GM21723 (cell line): ENCODE measurements around the gene OR2B2.

Experiments used
- ATAC-seq: cut with Tn5 transposase; IDR thresholded peaks from one replicate; pipeline ENCODE4 v1.9.1; 2021; ENCODE audit warnings: mild to moderate bottlenecking, moderate library complexity; ENCODE audit not compliant: unreplicated experiment

Gene OR2B2

DNA sequence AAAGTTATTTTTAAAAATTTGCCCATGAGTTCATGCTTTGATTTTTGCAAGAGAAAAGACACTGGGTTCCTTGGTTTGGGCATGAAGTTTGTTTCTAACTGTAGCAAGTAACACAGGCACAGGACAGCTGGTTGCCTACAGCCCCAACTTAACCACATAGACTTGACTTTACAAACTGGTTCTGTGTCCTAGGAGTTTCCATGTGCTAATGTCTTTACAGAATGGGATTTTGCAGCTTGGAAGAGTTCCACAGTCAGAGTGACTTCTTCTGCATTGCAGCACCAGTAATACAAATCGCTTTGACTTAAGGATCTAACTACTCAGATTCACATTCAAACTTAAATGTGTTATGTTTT, 44.3 kb downstream of the OR2B2 start:
- no peak for ATAC-seq

DNA sequence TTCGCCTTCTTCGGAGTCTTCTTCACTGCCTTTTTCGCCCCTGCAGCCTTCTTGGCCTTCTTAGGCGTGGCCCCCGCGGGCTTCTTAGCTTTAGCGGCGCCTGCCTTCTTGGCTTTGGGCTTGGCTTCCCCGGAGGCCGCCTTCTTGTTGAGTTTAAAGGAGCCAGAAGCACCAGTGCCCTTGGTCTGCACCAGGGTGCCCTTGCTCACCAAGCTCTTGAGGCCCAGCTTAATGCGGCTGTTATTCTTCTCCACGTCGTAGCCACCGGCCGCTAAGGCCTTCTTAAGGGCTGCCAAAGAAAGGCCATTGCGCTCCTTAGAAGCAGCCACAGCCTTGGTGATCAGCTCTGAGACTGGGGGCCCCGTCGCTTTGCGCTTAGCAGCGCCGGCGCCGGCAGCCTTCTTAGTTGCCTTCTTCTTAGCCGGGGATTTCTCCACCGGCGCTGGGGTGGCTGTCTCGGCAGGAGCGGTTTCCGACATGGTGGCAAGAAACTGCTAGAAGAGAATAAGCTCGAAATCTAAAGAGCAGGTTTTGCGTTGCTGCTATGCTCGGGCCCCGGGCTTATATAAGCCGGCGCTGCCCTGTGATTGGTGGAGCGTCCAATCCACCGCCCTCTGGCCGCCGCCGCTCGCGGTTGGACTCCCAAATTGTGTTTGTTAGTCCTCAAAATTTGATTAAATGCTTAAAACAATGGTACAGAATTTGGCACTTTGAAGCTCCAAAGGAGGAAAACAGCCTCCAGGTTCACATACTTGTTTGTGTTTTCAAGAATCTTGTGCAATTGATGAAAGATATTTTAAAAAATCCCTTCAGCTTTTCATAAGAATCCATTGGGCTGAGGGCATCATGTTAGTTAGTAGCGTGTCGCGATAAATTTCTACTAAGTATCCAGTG, 44.9 kb downstream of the OR2B2 start:
- ATAC-seq = peak; percentile 36

DNA sequence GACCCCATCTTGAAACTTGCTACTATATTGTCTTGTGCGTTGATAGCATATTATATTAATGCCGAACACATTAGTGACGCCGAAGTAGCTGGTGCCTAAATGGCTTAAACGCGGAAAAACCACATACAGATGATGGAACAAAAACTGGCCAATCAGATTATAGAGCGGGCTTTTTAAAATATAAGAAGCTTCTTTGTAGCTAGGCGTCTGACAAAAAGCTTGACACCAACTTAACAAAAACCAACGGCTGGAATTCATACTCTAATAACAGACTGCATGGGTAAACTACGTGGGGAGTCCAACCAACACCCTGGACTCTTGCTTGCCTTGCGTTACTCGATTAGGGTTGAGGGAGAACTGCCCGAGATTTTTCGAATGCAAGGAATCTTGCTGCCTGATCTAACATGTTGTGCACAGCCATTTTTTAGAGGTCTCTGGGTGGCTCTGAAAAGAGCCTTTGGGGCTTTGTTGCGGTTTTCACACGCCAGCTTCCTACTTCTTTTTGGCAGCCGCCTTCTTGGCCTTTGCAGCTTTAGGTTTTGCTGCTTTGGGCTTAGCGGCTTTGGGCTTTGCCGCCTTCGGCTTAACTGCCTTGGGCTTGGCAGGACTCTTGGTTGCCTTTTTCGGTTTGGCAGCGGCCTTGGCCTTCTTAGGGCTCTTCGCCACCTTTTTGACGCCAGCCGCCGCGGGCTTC, 45.7 kb downstream of the OR2B2 start:
- peak; percentile 24 for ATAC-seq

DNA sequence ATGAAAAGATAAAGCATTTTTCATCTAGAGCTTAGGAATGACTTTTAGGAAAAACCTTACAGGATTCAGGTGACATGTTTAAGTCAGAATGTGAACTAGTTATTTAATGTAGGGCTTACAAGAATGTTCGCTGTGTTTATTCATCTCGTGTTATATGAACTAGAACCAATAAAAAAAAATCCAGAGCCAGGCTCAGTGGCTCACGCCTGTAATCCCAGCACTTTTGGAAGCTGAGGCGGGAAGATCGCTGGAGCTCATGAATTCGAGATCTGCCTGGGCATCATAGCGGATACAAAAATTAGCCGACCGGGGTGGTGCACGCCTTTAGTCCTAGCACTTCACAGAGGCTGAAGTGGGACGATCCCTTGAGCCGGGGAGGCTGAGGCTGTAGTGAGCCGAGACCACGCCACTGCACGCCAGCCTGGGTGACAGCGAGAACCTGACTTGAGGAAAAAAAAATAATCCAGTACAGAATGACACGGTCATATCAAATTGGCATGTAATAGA, 46.3 kb downstream of the OR2B2 start:
- ATAC-seq = peak; percentile 12

DNA sequence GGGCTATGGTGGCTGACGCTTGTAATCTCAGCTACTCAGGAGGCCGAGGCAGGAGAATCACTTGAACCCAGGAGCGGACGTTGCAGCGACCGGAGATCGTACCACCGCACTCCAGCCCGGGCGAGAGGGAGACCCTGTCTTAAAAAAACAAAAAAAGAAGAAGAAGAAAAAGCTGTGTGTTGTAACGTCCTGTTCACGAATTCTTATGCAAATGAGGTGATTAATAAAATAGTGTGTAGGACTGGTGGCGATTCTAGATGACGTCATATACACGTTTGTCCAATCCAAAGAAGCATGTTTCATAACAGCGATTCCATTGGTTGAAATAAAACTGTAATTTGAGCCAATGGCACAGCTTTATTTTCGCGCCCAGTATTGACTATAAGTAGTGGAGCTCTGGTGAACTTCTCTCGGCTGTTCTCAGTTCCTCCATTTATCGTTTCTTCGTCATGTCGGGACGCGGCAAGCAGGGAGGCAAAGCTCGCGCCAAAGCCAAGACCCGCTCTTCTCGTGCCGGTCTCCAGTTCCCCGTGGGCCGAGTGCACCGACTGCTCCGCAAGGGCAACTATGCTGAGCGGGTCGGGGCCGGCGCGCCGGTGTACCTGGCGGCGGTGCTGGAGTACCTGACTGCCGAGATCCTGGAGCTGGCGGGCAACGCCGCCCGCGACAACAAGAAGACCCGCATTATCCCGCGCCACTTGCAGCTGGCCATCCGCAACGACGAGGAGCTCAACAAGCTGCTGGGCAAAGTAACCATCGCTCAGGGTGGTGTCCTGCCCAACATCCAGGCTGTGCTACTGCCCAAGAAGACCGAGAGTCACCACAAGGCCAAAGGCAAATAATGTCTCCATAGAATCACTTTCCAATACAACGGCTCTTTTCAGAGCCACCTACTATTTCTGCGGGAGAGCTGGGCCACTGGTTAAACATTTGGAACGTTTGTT, 47.0 kb downstream of the OR2B2 start:
- peak; percentile 52 for ATAC-seq

DNA sequence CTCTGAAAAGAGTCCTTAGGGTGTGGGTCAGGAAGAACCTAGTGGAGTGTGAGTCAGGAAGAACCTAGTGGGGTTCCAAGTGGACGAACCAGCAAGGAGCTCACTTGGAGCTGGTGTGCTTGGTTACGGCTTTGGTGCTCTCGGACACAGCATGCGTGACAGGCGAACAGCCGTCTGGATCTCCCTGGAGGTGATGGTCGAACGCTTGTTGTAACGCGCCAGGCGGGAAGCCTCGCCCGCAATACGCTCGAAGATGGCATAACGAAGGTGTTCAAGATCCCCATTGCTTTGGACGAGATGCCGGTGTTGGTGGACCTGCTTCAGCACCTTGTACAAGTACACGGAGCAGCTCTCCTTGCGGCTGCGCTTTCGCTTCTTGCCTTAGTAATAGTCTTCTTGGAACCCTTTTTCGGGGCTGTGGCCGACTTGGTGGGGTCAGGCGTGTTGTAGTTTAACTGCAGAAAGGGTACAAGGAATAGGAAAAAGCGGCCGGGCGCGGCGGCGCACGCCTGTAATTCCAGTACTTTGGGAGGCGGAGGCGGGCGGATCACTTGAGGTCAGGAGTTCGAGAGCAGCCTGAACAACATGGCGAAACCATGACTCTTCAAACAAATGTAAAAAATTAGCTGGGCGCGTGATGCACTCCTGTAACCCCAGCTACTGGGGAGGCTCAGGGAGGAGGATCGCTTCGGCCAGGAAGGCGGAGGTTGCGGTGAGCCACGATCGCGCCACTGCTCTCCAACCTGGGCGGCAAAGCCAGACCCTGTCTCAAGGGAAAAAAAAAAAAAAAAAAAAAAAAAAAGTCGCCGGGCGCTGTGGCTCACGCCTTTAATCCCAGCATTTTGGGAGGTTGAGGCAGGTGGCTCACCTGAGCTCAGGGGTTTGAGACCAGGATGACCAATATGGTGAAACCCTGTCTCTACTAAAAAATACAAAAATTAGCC, 48.0 kb downstream of the OR2B2 start:
- no peak for ATAC-seq

DNA sequence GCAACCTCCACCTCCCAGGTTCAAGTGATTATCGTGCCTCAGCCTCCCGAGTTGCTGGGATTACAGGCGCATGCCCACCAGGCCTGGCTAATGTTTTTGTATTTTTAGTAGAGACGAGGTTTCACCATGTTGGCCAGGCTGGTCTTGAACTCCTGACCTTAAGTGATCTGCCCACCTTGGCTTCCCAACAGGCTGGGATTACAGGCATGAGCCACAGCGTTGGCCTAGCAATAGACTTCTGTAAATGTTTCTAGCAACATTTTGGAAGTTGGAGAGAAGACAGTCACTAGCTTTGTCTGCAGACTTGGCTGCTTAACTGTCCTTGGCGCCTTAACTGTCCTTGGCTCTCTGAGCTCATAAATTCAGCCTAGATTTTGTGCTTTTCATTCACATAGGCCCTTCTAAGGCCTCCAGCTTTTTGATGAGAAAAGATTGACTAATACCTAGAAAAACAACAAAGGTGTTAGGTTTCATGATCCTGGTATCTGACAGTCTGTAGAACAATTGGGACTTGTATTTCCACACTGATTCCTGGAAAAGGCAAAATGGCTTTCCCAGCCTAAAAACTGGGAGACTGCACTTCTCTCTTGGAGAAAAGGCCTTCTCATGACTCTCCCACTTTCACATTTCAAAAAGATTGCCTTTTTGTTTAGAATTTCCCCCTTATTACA, 49.7 kb downstream of the OR2B2 start:
- ATAC-seq = no peak

DNA sequence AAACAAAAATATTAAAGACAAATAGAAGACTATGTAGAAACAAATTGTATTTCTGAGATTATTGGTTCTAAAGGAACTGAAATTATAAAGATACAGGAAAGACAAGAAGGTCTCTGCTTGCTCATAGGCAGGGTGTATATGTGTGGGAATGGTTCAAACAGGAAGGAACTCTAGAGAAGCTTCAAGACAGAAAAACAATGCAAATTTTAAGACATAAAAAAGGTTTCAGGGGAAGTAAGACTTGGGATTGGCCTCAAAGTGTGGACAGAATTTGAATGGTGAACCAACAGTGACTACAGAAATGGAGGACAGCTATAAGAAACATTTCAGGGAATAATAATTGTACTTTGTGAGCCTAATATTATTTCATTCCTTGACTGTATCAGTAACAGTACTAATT, 50.3 kb downstream of the OR2B2 start:
- ATAC-seq = no peak

DNA sequence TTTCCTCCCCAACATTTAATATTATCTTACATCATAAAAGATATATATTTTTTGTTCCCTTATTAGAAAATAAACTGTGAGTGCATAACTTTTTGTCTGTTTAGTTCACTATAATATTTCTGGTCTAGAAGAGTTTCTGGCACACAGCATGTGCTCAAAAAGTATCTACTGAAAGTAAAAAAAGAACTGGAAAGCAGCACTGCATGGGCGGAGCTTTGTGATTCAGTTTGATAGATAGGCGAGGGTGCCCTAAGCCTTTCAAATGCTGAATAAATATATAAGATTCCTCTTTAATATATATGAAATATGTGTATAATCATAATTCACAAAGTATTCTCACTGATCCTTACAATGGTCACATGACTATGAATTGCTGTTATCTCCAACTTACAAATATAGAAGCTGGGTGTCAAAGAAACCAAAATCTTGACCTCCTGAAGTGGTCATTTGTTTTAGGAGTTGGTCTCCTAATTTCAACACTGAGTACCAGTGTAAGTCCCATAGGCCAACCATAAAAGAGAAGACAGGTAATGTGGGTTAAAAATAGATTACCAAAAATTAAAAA, 50.8 kb downstream of the OR2B2 start:
- ATAC-seq = no peak
